HCT116 (cell line): ENCODE results near the gene C22orf42. TPM values are rescaled to one million over a fixed set of nuclear protein-coding genes. Genes with fewer than 3 reads are reported as not detected.

Source experiments
- ATAC-seq: fragments of 200-7000 bp; cut with Tn5 transposase; 2 replicates; pipeline ENCODE4 v1.9.1; 2020; ENCODE audit warnings: mild to moderate bottlenecking, moderate library complexity
- BruUV-seq: library from RNA; stranded (reverse); fragments of 400-500 nt; replicated peaks from 2 replicates; lab custom pipeline; 2021; lab: Mats Ljungman, UMichigan
- CTCF ChIA-PET: fragments of 300-600 bp; sonication (Branson Sonifier 250); formaldehyde crosslinking; loops from one replicate; lab custom pipeline; 2021; ENCODE audit warnings: antibody characterized with exemption; lab: Charles Lee
- POLR2A ChIA-PET: fragments of 300-600, 350-600 bp; sonication (Branson Sonifier 250); formaldehyde crosslinking; loops from one replicate; lab custom pipeline; 2021; ENCODE audit warnings: antibody characterized with exemption; lab: Charles Lee
- RAD21 ChIA-PET, 2 experiments: fragments of 300-600 bp; sonication (Branson Sonifier 250); formaldehyde crosslinking; loops; one replicate each; lab custom pipeline; 2023; ENCODE audit warnings: low total read pairs in 2 of 2; ENCODE audit not compliant: uncharacterized antibody in 2 of 2, unreplicated experiment in 2 of 2, low non-redundant PET in 1 of 2; lab: Charles Lee
- DNase-seq: peaks from one replicate; pipeline ENCODE4 v3.0.0-alpha.2; 2010; ENCODE audit warnings: low read depth, low spot score
- H2AFZ ChIP-seq: fragments of 200-600 bp; shearing (Covaris generic), sonication (generic); 2 replicates; pipeline ENCODE4 v1.6.1; 2017; ENCODE audit warnings: low read depth, mixed run types, mixed read lengths, antibody characterized with exemption, low read length; ENCODE audit not compliant: poor library complexity, severe bottlenecking
- H3K27ac ChIP-seq: 2 replicates; pipeline ENCODE4 v1.5.1; 2012; ENCODE audit warnings: low read depth, low read length
- H3K27me3 ChIP-seq: fragments of 200-600 bp; sonication (generic); 2 replicates; pipeline ENCODE4 v1.6.1; 2016; ENCODE audit warnings: mixed run types, low read length, mixed read lengths; ENCODE audit not compliant: insufficient read depth
- H3K36me3 ChIP-seq, 2 experiments: fragments of 200-500 bp in 1 of 2; fragments of 200-600 bp in 1 of 2; sonication (Bioruptor generic) in 1 of 2; sonication (generic) in 1 of 2; 2 replicates each; pipeline versions ENCODE4 v1.5.1 to v1.6.1; 2014 to 2016; ENCODE audit warnings: low read length in 2 of 2, inconsistent platforms in 1 of 2, mixed read lengths in 1 of 2, mixed run types in 1 of 2; ENCODE audit not compliant: insufficient read depth in 2 of 2, control insufficient read depth in 1 of 2
- H3K4me1 ChIP-seq, 2 experiments: fragments of 200-600 bp in 1 of 2; sonication (generic) in 1 of 2; 2 replicates each; pipeline versions ENCODE4 v1.5.1 to v1.6.1; 2012 to 2017; ENCODE audit warnings: low read length in 2 of 2, inconsistent platforms in 1 of 2, mild to moderate bottlenecking in 1 of 2, mixed read lengths in 1 of 2, mixed run types in 1 of 2, moderate library complexity in 1 of 2; ENCODE audit not compliant: insufficient read depth in 2 of 2, control insufficient read depth in 1 of 2
- H3K4me2 ChIP-seq: fragments of 200-600 bp; sonication (generic); 2 replicates; pipeline ENCODE4 v1.6.1; 2017; ENCODE audit warnings: mixed run types, low read length, mixed read lengths
- H3K4me3 ChIP-seq, 2 experiments: fragments of 200-600 bp in 1 of 2; sonication (generic) in 1 of 2; replicated peaks in 1 of 2; 2 replicates each; pipeline ENCODE4 v1.5.1; 2011 to 2016; ENCODE audit warnings: low read length in 2 of 2, control low read depth in 1 of 2, low read depth in 1 of 2, mild to moderate bottlenecking in 1 of 2, mixed read lengths in 1 of 2, mixed run types in 1 of 2
- H3K79me2 ChIP-seq: fragments of 200-600 bp; sonication (generic); 2 replicates; pipeline ENCODE4 v1.6.1; 2017; ENCODE audit warnings: mild to moderate bottlenecking, mixed run types, low read length, moderate library complexity, mixed read lengths; ENCODE audit not compliant: insufficient read depth
- H3K9ac ChIP-seq: fragments of 200-600 bp; sonication (generic); 2 replicates; pipeline ENCODE4 v1.6.1; 2016; ENCODE audit warnings: low read length, mixed read lengths
- H3K9me2 ChIP-seq: fragments of 200-600 bp; sonication (generic), shearing (Covaris generic); 2 replicates; pipeline ENCODE4 v1.6.1; 2017; ENCODE audit warnings: mixed run types, mild to moderate bottlenecking, moderate library complexity; ENCODE audit not compliant: insufficient read depth
- H3K9me3 ChIP-seq, 2 experiments: fragments of 200-500 bp in 1 of 2; fragments of 200-600 bp in 1 of 2; sonication (Bioruptor generic) in 1 of 2; sonication (generic) in 1 of 2; 2 replicates each; pipeline ENCODE4 v1.6.1; 2014 to 2017; ENCODE audit warnings: low read length in 2 of 2, mixed read lengths in 2 of 2, inconsistent platforms in 1 of 2, low read depth in 1 of 2, mild to moderate bottlenecking in 1 of 2, mixed run types in 1 of 2, moderate library complexity in 1 of 2; ENCODE audit not compliant: control insufficient read depth in 1 of 2, insufficient read depth in 1 of 2
- H4K20me1 ChIP-seq: fragments of 200-600 bp; sonication (generic), shearing (Covaris generic); 2 replicates; pipeline ENCODE4 v1.6.1; 2017; ENCODE audit warnings: mixed run types, mild to moderate bottlenecking, moderate library complexity; ENCODE audit not compliant: insufficient read depth
- FOSL1 ChIP-seq: IDR thresholded peaks from 2 replicates; pipeline ENCODE4 v1.6.1; 2012; ENCODE audit warnings: low read depth
- POLR2A ChIP-seq: IDR thresholded peaks from 2 replicates; pipeline ENCODE4 v1.7.0; 2011; ENCODE audit warnings: borderline replicate concordance; ENCODE audit not compliant: insufficient read depth, insufficient read length; ENCODE audit errors: extremely low read depth
- SIN3A ChIP-seq: IDR thresholded peaks from 2 replicates; pipeline ENCODE4 v1.6.1; 2012; ENCODE audit warnings: low read depth
- ZFX ChIP-seq: fragments of 450-650 bp; IDR thresholded peaks from 2 replicates; pipeline ENCODE4 v1.6.1; 2017
- ZNF274 ChIP-seq: fragments of 200-500 bp; sonication (Bioruptor generic); IDR thresholded peaks from 2 replicates; pipeline ENCODE4 v1.6.1; 2014; ENCODE audit warnings: mild to moderate bottlenecking, low read depth, low read length, inconsistent platforms
- intact Hi-C: fragments of 100-400 bp; cut with micrococcal nuclease; formaldehyde crosslinking; loops from 2 replicates; pipeline ENCODE4 v1.10.0; 2022
- total RNA-seq: library from RNA; stranded (reverse); gene quantifications from one replicate; pipeline ENCODE4 v1.2.1, GENCODE V29; 2021; ENCODE audit not compliant: unreplicated experiment
- TF ChIP-seq, protein P1 (sequence below): IDR thresholded peaks from 2 replicates; pipeline ENCODE4 v1.6.1; 2012
- TF ChIP-seq, protein P2 (sequence below): IDR thresholded peaks from 2 replicates; pipeline ENCODE4 v1.6.1; 2012; ENCODE audit warnings: low read depth
- TF ChIP-seq, protein P3 (sequence below), 3 experiments: fragments of 200-600 bp in 1 of 3; sonication (generic) in 1 of 3; IDR thresholded peaks in 2 of 3; conservative IDR thresholded peaks in 1 of 3; 2 replicates each; pipeline ENCODE4 v1.5.1; 2012 to 2017; ENCODE audit warnings: low read depth in 2 of 3, low read length in 2 of 3, antibody characterized with exemption in 1 of 3, borderline replicate concordance in 1 of 3, control low read depth in 1 of 3, mild to moderate bottlenecking in 1 of 3, mixed read lengths in 1 of 3, mixed run types in 1 of 3, moderate library complexity in 1 of 3; ENCODE audit not compliant: insufficient read depth in 1 of 3

C22orf42 gene
- total RNA-seq, 1 experiment from 2014 or later = not detected

DNA sequence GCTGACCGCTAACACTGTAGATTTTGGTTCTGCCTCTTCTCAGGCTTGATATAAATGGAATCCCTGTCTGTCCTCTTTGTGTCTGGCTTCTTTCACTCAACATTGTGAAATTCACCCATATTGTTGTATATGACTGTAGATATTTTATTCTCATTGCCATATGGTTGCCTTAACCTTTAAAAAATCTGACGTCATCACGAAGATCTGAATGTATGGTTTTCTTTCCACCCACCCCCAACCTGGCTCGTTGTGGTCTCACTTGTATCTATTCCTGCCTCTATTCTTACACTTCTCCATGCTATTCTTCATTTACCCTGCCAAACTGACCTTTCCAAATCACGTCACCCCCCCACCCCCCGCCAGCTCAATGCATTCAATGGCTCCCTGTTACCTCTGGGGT lies 21.9 kb upstream of the C22orf42 start:
- no peaks in the 10 kb centered on the region for H4K20me1 ChIP-seq
- CTCF ChIA-PET = no interaction called here
- ATAC-seq (no peak), DNase-seq (no peak)
- no peak overlapping the region for H2AFZ ChIP-seq
- H3K4me1 ChIP-seq = no peaks in the 10 kb centered on the region
- no peak overlapping the region for H3K9ac ChIP-seq
- RAD21 ChIA-PET = no interaction called here
- peaks cover 20% of the 10 kb centered on the region for H3K27me3 ChIP-seq
- H3K9me2 ChIP-seq = no peaks in the 10 kb centered on the region
- POLR2A ChIA-PET = no interaction called here
- TF ChIP-seq, protein P1, sequence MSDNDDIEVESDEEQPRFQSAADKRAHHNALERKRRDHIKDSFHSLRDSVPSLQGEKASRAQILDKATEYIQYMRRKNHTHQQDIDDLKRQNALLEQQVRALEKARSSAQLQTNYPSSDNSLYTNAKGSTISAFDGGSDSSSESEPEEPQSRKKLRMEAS = no peak
- H3K4me2 ChIP-seq = no peak overlapping the region
- no peak overlapping the region for H3K27ac ChIP-seq
- H3K36me3 ChIP-seq = no peaks in the 10 kb centered on the region
- no peak overlapping the region for H3K4me3 ChIP-seq
- intact Hi-C loops = no loop called here
- no peaks in the 10 kb centered on the region for H3K79me2 ChIP-seq
- BruUV-seq = no TSS peak
- H3K9me3 ChIP-seq = no peaks in the 10 kb centered on the region

DNA sequence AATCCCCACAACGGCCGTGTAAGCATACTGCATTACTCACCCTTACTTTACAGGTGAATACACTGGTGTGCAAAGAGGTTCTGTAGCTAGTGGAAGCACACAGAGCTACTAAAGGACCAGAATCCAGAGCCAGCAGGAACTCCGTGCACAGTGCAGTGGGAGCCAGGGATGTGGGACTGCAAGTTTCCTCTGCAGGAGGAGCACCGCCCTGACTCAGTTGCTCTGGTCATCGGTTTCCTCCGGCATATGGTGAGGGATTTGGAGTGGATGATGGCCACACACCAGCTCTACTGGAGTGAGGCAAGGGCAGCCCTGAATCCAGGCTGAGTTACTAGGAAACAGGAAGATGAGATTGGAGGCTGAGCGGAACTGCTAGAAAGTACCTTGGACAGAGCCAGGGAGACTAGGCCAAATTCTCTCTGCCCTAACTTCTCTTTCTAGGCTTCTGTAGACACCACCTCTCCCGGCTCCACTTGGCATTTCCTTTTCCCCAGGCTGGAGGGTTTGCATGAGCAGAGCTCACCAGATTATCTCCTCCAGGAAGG lies 18.2 kb upstream of the C22orf42 start:
- H3K9me3 ChIP-seq = no peaks in the 10 kb centered on the region
- no peak for ATAC-seq
- no peak overlapping the region for H3K4me2 ChIP-seq
- ChIA-PET CTCF (no interaction called here), RAD21 (no interaction called here), POLR2A (no interaction called here)
- no TSS peak for BruUV-seq
- H2AFZ ChIP-seq = no peak overlapping the region
- no peaks in the 10 kb centered on the region for H3K36me3 ChIP-seq
- H3K4me1 ChIP-seq = no peaks in the 10 kb centered on the region
- no peak overlapping the region for H3K4me3 ChIP-seq
- no peak overlapping the region for H3K9ac ChIP-seq
- H3K27me3 ChIP-seq = peaks cover 20% of the 10 kb centered on the region
- no peak for TF ChIP-seq SIN3A
- no peak for TF ChIP-seq FOSL1
- no peak for TF ChIP-seq ZFX
- TF ChIP-seq, protein P2, sequence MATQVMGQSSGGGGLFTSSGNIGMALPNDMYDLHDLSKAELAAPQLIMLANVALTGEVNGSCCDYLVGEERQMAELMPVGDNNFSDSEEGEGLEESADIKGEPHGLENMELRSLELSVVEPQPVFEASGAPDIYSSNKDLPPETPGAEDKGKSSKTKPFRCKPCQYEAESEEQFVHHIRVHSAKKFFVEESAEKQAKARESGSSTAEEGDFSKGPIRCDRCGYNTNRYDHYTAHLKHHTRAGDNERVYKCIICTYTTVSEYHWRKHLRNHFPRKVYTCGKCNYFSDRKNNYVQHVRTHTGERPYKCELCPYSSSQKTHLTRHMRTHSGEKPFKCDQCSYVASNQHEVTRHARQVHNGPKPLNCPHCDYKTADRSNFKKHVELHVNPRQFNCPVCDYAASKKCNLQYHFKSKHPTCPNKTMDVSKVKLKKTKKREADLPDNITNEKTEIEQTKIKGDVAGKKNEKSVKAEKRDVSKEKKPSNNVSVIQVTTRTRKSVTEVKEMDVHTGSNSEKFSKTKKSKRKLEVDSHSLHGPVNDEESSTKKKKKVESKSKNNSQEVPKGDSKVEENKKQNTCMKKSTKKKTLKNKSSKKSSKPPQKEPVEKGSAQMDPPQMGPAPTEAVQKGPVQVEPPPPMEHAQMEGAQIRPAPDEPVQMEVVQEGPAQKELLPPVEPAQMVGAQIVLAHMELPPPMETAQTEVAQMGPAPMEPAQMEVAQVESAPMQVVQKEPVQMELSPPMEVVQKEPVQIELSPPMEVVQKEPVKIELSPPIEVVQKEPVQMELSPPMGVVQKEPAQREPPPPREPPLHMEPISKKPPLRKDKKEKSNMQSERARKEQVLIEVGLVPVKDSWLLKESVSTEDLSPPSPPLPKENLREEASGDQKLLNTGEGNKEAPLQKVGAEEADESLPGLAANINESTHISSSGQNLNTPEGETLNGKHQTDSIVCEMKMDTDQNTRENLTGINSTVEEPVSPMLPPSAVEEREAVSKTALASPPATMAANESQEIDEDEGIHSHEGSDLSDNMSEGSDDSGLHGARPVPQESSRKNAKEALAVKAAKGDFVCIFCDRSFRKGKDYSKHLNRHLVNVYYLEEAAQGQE = peak; percentile 60
- TF ChIP-seq, protein P3, sequence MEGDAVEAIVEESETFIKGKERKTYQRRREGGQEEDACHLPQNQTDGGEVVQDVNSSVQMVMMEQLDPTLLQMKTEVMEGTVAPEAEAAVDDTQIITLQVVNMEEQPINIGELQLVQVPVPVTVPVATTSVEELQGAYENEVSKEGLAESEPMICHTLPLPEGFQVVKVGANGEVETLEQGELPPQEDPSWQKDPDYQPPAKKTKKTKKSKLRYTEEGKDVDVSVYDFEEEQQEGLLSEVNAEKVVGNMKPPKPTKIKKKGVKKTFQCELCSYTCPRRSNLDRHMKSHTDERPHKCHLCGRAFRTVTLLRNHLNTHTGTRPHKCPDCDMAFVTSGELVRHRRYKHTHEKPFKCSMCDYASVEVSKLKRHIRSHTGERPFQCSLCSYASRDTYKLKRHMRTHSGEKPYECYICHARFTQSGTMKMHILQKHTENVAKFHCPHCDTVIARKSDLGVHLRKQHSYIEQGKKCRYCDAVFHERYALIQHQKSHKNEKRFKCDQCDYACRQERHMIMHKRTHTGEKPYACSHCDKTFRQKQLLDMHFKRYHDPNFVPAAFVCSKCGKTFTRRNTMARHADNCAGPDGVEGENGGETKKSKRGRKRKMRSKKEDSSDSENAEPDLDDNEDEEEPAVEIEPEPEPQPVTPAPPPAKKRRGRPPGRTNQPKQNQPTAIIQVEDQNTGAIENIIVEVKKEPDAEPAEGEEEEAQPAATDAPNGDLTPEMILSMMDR (IDR thresholded peaks at IDR 0.05 in 2 of 3, conservative IDR thresholded peaks at IDR 0.05 in 1 of 3; ENCODE audit: borderline replicate concordance in 1 of 3, insufficient read depth in 1 of 3, low read depth in 2 of 3, low read length in 2 of 3) = no peak
- TF ChIP-seq POLR2A = no peak
- no peak for TF ChIP-seq ZNF274
- TF ChIP-seq, all 23 proteins: peak for 1
- no peaks in the 10 kb centered on the region for H3K79me2 ChIP-seq
- H3K9me2 ChIP-seq = no peaks in the 10 kb centered on the region
- intact Hi-C loops = no loop called here
- no peak overlapping the region for H3K27ac ChIP-seq
- no peaks in the 10 kb centered on the region for H4K20me1 ChIP-seq
- no peak for DNase-seq
